ENCODE measurements around the gene PLSCR3.

- no peak for TF ChIP-seq EZH2 (IDR thresholded peaks at IDR 0.05; ENCODE audit: borderline replicate concordance, low read depth, low read length, poor library complexity, severe bottlenecking)
- TF ChIP-seq, protein P1, sequence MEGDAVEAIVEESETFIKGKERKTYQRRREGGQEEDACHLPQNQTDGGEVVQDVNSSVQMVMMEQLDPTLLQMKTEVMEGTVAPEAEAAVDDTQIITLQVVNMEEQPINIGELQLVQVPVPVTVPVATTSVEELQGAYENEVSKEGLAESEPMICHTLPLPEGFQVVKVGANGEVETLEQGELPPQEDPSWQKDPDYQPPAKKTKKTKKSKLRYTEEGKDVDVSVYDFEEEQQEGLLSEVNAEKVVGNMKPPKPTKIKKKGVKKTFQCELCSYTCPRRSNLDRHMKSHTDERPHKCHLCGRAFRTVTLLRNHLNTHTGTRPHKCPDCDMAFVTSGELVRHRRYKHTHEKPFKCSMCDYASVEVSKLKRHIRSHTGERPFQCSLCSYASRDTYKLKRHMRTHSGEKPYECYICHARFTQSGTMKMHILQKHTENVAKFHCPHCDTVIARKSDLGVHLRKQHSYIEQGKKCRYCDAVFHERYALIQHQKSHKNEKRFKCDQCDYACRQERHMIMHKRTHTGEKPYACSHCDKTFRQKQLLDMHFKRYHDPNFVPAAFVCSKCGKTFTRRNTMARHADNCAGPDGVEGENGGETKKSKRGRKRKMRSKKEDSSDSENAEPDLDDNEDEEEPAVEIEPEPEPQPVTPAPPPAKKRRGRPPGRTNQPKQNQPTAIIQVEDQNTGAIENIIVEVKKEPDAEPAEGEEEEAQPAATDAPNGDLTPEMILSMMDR (conservative IDR thresholded peaks at IDR 0.05; ENCODE audit: low read depth, low read length) = no peak
Measured at GRCh38 chr17:7355573-7355972, 38.8 kb downstream of the PLSCR3 start.

Data from A673 (cell line).